Measurements from ENCODE around the gene ERBB4. TPM values are rescaled to one million over a fixed set of nuclear protein-coding genes. Genes with fewer than 3 reads are reported as not detected.

ERBB4 gene
- total RNA-seq, 1 experiment from 2014 or later, result 0.15 TPM

GRCh38 chr2:212097001-212097400, 441.6 kb downstream of the ERBB4 start:
- ChIA-PET POLR2A (no interaction called here), CTCF (no interaction called here)
- BruUV-seq (replicated peaks), result no TSS peak
- no peaks in the 10 kb centered on the region for H3K4me1 ChIP-seq (ENCODE audit: control insufficient read depth, insufficient read depth, low read length)
- H3K9me3 ChIP-seq (ENCODE audit: control insufficient read depth, insufficient read depth, low read depth, low read length), result no peaks in the 10 kb centered on the region
- DNase-seq (ENCODE audit: low read depth, low spot score) (no peak), ATAC-seq (no peak)
- H3K27ac ChIP-seq (ENCODE audit: low read length), result no peak overlapping the region
- in situ Hi-C loops (cut with HindIII; ENCODE audit: low pct_unique_long_range_greater_than_20kb, low sequenced_read_pairs), result no loop called here
- H3K36me3 ChIP-seq (ENCODE audit: control insufficient read depth, insufficient read depth, low read length), result no peaks in the 10 kb centered on the region
- TF ChIP-seq CTCF (IDR thresholded peaks at IDR 0.05), result no peak
- TF ChIP-seq POLR2AphosphoS5 (IDR thresholded peaks at IDR 0.05; ENCODE audit: low read depth, low read length), result no peak
- no peak for TF ChIP-seq REST (IDR thresholded peaks at IDR 0.05; ENCODE audit: insufficient read depth in 1 of 2, low read depth in 2 of 2, low read length in 1 of 2)
- no peak for TF ChIP-seq SIN3A (IDR thresholded peaks at IDR 0.05; ENCODE audit: borderline replicate concordance, insufficient read depth, low read depth, low read length)
- no peak for TF ChIP-seq TCF7L2 (IDR thresholded peaks at IDR 0.05; ENCODE audit: low read depth, low read length)
- H3K4me3 ChIP-seq (ENCODE audit: low read depth in 2 of 2, low read length in 2 of 2), result no peak overlapping the region
- intact Hi-C loops (cut with micrococcal nuclease; ENCODE audit: unreplicated experiment), result no loop called here
- no peaks in the 10 kb centered on the region for H3K27me3 ChIP-seq (ENCODE audit: control insufficient read depth, insufficient read depth, low read length)

GRCh38 chr2:212089873-212090272, 448.7 kb downstream of the ERBB4 start:
- H3K27me3 ChIP-seq (ENCODE audit: control insufficient read depth, insufficient read depth, low read length), result no peaks in the 10 kb centered on the region
- in situ Hi-C loops (cut with HindIII; ENCODE audit: low pct_unique_long_range_greater_than_20kb, low sequenced_read_pairs) (no loop called here), intact Hi-C loops (cut with micrococcal nuclease; ENCODE audit: unreplicated experiment) (no loop called here)
- no peaks in the 10 kb centered on the region for H3K4me1 ChIP-seq (ENCODE audit: control insufficient read depth, insufficient read depth, low read length)
- no peak overlapping the region for H3K27ac ChIP-seq (ENCODE audit: low read length)
- ChIA-PET CTCF (no interaction called here), POLR2A (no interaction called here)
- H3K36me3 ChIP-seq (ENCODE audit: control insufficient read depth, insufficient read depth, low read length), result no peaks in the 10 kb centered on the region
- no peak for ATAC-seq
- BruUV-seq (replicated peaks), result no TSS peak
- H3K9me3 ChIP-seq (ENCODE audit: control insufficient read depth, insufficient read depth, low read depth, low read length), result no peaks in the 10 kb centered on the region
- DNase-seq (ENCODE audit: low read depth, low spot score), result no peak
- no peak overlapping the region for H3K4me3 ChIP-seq (ENCODE audit: low read depth in 2 of 2, low read length in 2 of 2)
- TF ChIP-seq CTCF (IDR thresholded peaks at IDR 0.05), result no peak
- no peak for TF ChIP-seq SIN3A (IDR thresholded peaks at IDR 0.05; ENCODE audit: borderline replicate concordance, insufficient read depth, low read depth, low read length)
- TF ChIP-seq POLR2AphosphoS5 (IDR thresholded peaks at IDR 0.05; ENCODE audit: low read depth, low read length), result no peak
- no peak for TF ChIP-seq TCF7L2 (IDR thresholded peaks at IDR 0.05; ENCODE audit: low read depth, low read length)
- no peak for TF ChIP-seq REST (IDR thresholded peaks at IDR 0.05; ENCODE audit: insufficient read depth in 1 of 2, low read depth in 2 of 2, low read length in 1 of 2)
